SK-N-SH treated with all-trans-retinoic acid at 6 μM for 48 hours (cell line): ENCODE results near the gene PSRC1.

ENCODE experiments used
- ARNTL ChIP-seq: fragments of 450-650 bp; formaldehyde crosslinking; IDR thresholded peaks from 2 replicates; pipeline ENCODE4 v1.5.0; 2020; ENCODE audit warnings: low read depth, mild to moderate bottlenecking, moderate library complexity, borderline replicate concordance
- BACH2 ChIP-seq: fragments of 250-450 bp; sonication (Bioruptor Pico); IDR thresholded peaks from 2 replicates; pipeline ENCODE4 v1.9.0; 2021; ENCODE audit warnings: mild to moderate bottlenecking, borderline replicate concordance
- CSRNP3 ChIP-seq: fragments of 250-450 bp; sonication (Bioruptor Pico); IDR thresholded peaks from 2 replicates; pipeline ENCODE4 v1.5.1; 2021; ENCODE audit warnings: mild to moderate bottlenecking, moderate library complexity
- GLIS3 ChIP-seq: fragments of 250-450 bp; sonication (Bioruptor Pico); IDR thresholded peaks from 2 replicates; pipeline ENCODE4 v1.5.0; 2020; ENCODE audit warnings: mild to moderate bottlenecking, moderate library complexity
- OSR1 ChIP-seq: fragments of 250-450 bp; sonication (Bioruptor Pico); IDR thresholded peaks from 2 replicates; pipeline ENCODE4 v1.8.0; 2022; ENCODE audit warnings: moderate library complexity, mild to moderate bottlenecking, inconsistent platforms
- PPARA ChIP-seq: fragments of 250-450 bp; sonication (Bioruptor Pico); IDR thresholded peaks from 2 replicates; pipeline ENCODE4 v1.5.0; 2020; ENCODE audit warnings: mild to moderate bottlenecking, borderline replicate concordance
- RARB ChIP-seq: fragments of 250-450 bp; sonication (Bioruptor Pico); IDR thresholded peaks from 2 replicates; pipeline ENCODE4 v1.8.0; 2021; ENCODE audit warnings: mild to moderate bottlenecking, moderate library complexity
- SNAI2 ChIP-seq: fragments of 250-450 bp; sonication (Bioruptor Pico); IDR thresholded peaks from 2 replicates; pipeline ENCODE4 v1.5.0; 2020; ENCODE audit warnings: mild to moderate bottlenecking, moderate library complexity
- TCF4 ChIP-seq: fragments of 250-450 bp; sonication (Bioruptor Pico); IDR thresholded peaks from 2 replicates; pipeline ENCODE4 v1.8.0; 2021; ENCODE audit warnings: mild to moderate bottlenecking, moderate library complexity, borderline replicate concordance
- TOX ChIP-seq: fragments of 250-450 bp; sonication (Bioruptor Pico); IDR thresholded peaks from 2 replicates; pipeline ENCODE4 v1.8.0; 2021; ENCODE audit warnings: mild to moderate bottlenecking, moderate library complexity, borderline replicate concordance
- ZFP3 ChIP-seq: fragments of 250-450 bp; sonication (Bioruptor Pico); IDR thresholded peaks from 2 replicates; pipeline ENCODE4 v1.5.0; 2020; ENCODE audit warnings: mild to moderate bottlenecking, moderate library complexity
- ZNF565 ChIP-seq: fragments of 450-650 bp; formaldehyde crosslinking; conservative IDR thresholded peaks from 2 replicates; pipeline ENCODE4 v1.5.0; 2020; ENCODE audit warnings: low read depth, mild to moderate bottlenecking, moderate library complexity
- ZNF8 ChIP-seq: fragments of 450-650 bp; formaldehyde crosslinking; IDR thresholded peaks from 2 replicates; pipeline ENCODE4 v1.5.0; 2020; ENCODE audit warnings: mild to moderate bottlenecking, moderate library complexity
- TF ChIP-seq, protein P1 (sequence below): fragments of 250-450 bp; sonication (Bioruptor Pico); IDR thresholded peaks from 2 replicates; pipeline ENCODE4 v1.8.0; 2020; ENCODE audit warnings: mild to moderate bottlenecking, moderate library complexity, borderline replicate concordance

DNA sequence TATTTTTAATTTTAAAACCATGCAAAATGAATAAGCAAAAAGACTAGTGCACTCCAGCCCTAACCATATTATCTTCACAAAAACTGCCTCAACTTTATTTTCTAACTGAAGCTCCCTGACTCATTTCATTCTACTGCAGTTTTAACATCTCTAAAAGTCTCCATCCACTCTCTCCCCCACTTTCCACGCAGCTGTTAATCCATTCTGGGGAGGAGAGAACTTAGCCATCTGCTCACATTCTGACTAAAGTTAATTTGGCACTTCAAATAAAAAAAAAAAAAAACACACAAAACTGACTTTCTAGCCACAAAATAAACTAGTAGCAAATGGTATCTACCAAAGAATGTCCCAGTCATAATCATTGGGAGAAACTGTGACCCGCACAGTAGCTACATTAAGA lies 29.3 kb upstream of the PSRC1 start:
- no peak for TF ChIP-seq BACH2 (CRISPR knock-in tag)
- TF ChIP-seq ARNTL (CRISPR knock-in tag), result no peak
- no peak for TF ChIP-seq TOX (CRISPR knock-in tag)
- TF ChIP-seq OSR1 (CRISPR knock-in tag), result no peak
- no peak for TF ChIP-seq PPARA
- TF ChIP-seq RARB, result no peak
- no peak for TF ChIP-seq TCF4 (CRISPR knock-in tag)
- TF ChIP-seq ZNF8, result no peak
- no peak for TF ChIP-seq CSRNP3
- TF ChIP-seq, protein P1, sequence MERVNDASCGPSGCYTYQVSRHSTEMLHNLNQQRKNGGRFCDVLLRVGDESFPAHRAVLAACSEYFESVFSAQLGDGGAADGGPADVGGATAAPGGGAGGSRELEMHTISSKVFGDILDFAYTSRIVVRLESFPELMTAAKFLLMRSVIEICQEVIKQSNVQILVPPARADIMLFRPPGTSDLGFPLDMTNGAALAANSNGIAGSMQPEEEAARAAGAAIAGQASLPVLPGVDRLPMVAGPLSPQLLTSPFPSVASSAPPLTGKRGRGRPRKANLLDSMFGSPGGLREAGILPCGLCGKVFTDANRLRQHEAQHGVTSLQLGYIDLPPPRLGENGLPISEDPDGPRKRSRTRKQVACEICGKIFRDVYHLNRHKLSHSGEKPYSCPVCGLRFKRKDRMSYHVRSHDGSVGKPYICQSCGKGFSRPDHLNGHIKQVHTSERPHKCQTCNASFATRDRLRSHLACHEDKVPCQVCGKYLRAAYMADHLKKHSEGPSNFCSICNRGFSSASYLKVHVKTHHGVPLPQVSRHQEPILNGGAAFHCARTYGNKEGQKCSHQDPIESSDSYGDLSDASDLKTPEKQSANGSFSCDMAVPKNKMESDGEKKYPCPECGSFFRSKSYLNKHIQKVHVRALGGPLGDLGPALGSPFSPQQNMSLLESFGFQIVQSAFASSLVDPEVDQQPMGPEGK (CRISPR knock-in tag), result no peak
- no peak for TF ChIP-seq ZNF565 (CRISPR knock-in tag)
- no peak for TF ChIP-seq ZFP3 (CRISPR knock-in tag)
- TF ChIP-seq SNAI2 (CRISPR knock-in tag), result no peak
- no peak for TF ChIP-seq GLIS3 (CRISPR knock-in tag)
